Measurements from ENCODE around the gene SHC4. TPM values are rescaled to one million over a fixed set of nuclear protein-coding genes. Genes with fewer than 3 reads are reported as not detected.

SHC4 gene
- total and polyA plus RNA-seq, 7 donors, result under 0.01 to 4.6 (median 2.2) TPM; not detected in 1

DNA sequence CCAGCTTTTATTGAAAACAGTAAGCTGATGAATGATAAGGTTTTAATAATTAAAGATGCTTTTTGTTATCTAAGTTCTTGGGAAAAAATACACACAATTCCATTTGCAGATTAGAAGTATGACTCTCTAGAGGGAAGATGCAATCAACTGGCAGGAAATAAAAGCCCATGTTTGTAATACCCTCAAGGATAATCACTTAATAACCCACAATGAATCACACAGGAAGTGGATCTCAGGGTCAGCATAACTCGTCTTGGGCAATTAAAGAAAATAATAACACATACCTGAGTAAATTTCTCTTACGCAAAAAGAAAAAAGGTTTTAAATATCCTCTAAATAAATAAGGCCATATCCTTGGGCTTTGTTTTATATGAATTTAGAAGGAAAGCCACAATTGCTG, 95.2 kb downstream of the SHC4 start:
- Histone ChIP-seq H3K36me3 (no peaks in the 10 kb centered on the region), H3K9me3 (no peaks in the 10 kb centered on the region), H3K27me3 (no peaks in the 10 kb centered on the region), H3K4me1 (peaks cover 0 to 17% (median 7%) of the 10 kb centered on the region in 4 donors), H3K4me3 (no peak overlapping the region), H3K27ac (peak overlapping the region in 1 of 4 donors; percentile 56)
- intact Hi-C loops (cut with DNase I), result no loop called here
- no peak for DNase-seq
- 47 to 51% methylated on average over 2 of the region's 2 CpGs for WGBS, 2 donors
- TF ChIP-seq POLR2AphosphoS5 (IDR thresholded peaks at IDR 0.05) (peak in 1 of 4 donors; percentile 24), POLR2A (IDR thresholded peaks at IDR 0.05) (no peak)

DNA sequence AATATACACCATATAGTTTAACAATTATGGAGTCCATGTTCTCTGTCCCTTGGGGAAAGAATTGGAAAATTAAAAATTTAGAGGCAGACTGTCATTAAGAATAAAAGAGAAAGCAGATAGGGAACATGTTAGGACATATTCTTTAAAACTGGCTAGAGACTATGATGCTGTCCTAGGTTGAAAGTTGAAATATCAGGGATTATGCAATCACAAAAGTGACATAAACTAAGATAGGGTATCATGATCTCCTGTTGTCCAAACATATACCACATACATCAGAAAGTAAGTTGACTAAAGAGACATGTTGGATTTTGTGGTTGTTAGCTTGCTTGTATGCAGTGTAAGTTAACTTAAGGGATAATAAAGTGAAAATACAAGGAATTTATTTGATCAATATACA, 95.7 kb downstream of the SHC4 start:
- no peak for DNase-seq
- H3K27ac ChIP-seq, result peak overlapping the region in 1 of 4 donors; percentile 56
- intact Hi-C loops (cut with DNase I), result no loop called here
- TF ChIP-seq POLR2A (IDR thresholded peaks at IDR 0.05) (no peak), POLR2AphosphoS5 (IDR thresholded peaks at IDR 0.05) (no peak), EP300 (IDR thresholded peaks at IDR 0.05) (no peak)
- TF ChIP-seq, protein P1, sequence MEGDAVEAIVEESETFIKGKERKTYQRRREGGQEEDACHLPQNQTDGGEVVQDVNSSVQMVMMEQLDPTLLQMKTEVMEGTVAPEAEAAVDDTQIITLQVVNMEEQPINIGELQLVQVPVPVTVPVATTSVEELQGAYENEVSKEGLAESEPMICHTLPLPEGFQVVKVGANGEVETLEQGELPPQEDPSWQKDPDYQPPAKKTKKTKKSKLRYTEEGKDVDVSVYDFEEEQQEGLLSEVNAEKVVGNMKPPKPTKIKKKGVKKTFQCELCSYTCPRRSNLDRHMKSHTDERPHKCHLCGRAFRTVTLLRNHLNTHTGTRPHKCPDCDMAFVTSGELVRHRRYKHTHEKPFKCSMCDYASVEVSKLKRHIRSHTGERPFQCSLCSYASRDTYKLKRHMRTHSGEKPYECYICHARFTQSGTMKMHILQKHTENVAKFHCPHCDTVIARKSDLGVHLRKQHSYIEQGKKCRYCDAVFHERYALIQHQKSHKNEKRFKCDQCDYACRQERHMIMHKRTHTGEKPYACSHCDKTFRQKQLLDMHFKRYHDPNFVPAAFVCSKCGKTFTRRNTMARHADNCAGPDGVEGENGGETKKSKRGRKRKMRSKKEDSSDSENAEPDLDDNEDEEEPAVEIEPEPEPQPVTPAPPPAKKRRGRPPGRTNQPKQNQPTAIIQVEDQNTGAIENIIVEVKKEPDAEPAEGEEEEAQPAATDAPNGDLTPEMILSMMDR (IDR thresholded peaks at IDR 0.05), result no peak
- H3K9me3 ChIP-seq, result no peaks in the 10 kb centered on the region
- H3K27me3 ChIP-seq, result no peaks in the 10 kb centered on the region
- H3K4me3 ChIP-seq, result no peak overlapping the region
- peaks cover 0 to 18% (median 7%) of the 10 kb centered on the region in 4 donors for H3K4me1 ChIP-seq
- no peaks in the 10 kb centered on the region for H3K36me3 ChIP-seq

DNA sequence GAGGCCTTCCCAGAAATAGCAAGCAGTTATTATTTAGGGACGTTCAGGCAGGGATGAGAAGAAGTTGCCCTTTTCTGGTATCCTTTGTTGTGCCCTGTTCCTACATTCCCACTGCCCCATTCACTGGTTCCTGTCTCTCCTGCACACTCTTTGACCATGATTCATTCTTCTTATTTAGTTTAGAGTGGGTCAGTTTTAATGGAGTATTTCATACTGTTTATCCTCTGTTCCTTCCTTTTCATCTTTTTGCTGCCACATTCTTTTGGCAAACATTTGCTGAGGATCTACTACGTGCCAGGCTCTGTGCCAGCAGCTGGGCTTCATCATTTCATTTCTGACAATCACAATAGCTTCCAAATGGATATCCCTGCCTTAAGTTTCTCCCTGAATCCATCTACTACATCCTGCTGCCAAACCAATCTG, 97.6 kb downstream of the SHC4 start:
- Histone ChIP-seq H3K4me1 (peaks cover 0 to 18% (median 7%) of the 10 kb centered on the region in 4 donors), H3K27ac (peak overlapping the region in 2 of 4 donors; percentile 41 to 59), H3K9me3 (no peaks in the 10 kb centered on the region), H3K4me3 (no peak overlapping the region), H3K36me3 (no peaks in the 10 kb centered on the region), H3K27me3 (no peaks in the 10 kb centered on the region)
- intact Hi-C loops (cut with DNase I), result no loop called here
- no peak for DNase-seq
- TF ChIP-seq, protein P1 (IDR thresholded peaks at IDR 0.05), result no peak
- TF ChIP-seq POLR2A (IDR thresholded peaks at IDR 0.05), result no peak
- TF ChIP-seq EP300 (IDR thresholded peaks at IDR 0.05), result no peak
- TF ChIP-seq POLR2AphosphoS5 (IDR thresholded peaks at IDR 0.05), result no peak
- WGBS, 2 donors, result 65 to 67% methylated on average over 2 of the region's 2 CpGs

DNA sequence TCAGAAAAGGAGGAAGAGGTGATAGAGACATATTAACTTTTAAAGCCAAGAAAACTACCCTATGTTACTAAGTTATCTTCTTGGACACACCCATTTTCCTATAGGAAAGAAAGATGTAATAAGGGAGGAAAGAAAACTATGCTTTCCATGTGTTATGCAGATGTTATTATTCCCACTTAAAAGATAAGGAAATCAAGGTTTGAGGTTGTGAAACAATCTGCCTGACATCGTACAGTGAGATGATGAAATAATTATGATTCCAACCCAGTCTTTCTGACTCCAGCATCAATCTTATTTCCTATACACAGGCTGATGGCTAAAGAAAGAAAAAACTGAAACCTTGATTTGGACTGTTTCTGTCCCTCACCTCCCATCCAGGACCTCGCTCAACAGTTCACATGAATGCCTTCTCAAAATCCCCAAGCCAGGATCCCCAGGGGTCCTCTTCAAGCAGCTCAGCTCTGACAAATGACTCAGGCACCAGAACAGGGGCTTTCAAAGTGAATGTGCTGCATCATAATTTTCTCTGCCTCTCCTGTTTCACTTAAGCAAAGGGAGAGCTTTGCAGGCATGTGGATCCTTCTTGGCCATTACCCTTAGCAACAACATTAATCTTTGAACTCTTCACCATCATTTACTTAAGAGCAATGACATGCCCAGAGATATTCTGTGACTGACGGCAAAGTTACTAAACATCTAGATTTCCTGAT, 98.2 kb downstream of the SHC4 start:
- Histone ChIP-seq H3K27ac (peak overlapping the region in 2 of 4 donors; percentile 41 to 59), H3K4me1 (peaks cover 0 to 18% (median 7%) of the 10 kb centered on the region in 4 donors), H3K9me3 (no peaks in the 10 kb centered on the region), H3K4me3 (no peak overlapping the region), H3K36me3 (no peaks in the 10 kb centered on the region), H3K27me3 (no peaks in the 10 kb centered on the region)
- TF ChIP-seq POLR2AphosphoS5 (IDR thresholded peaks at IDR 0.05), result no peak
- no peak for TF ChIP-seq EP300 (IDR thresholded peaks at IDR 0.05)
- TF ChIP-seq POLR2A (IDR thresholded peaks at IDR 0.05), result no peak
- TF ChIP-seq, protein P1 (IDR thresholded peaks at IDR 0.05), result no peak
- 56 to 65% methylated on average over 3 of the region's 3 CpGs for WGBS, 2 donors
- intact Hi-C loops (cut with DNase I), result loop anchor here (2.0 kb wide), 1 partner anchor 283 kb away; no protein-coding TSS in a partner anchor
- DNase-seq, result no peak

DNA sequence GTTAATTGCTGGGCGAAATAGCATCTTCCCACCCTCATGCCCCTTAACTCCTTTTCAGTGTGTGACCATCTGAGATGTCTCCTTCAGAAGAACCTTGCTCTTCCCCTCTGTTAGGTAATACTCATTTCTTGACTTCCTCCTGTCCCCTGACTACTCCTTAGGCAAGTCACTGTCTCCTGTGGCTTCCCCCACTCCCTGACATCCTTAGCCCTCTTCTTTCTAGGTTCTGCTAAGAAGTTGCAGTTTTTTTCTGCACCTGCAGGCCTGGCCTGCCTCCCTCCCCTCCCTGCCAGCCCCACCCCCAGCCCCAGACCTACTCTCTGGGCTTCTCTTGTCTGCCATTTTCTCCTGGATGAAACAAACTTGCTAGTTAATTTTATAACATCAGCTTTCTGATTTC, 101.0 kb downstream of the SHC4 start:
- Histone ChIP-seq H3K36me3 (no peaks in the 10 kb centered on the region), H3K27ac (no peak overlapping the region), H3K9me3 (no peaks in the 10 kb centered on the region), H3K4me1 (peaks cover 0 to 18% (median 7%) of the 10 kb centered on the region in 4 donors), H3K4me3 (no peak overlapping the region), H3K27me3 (no peaks in the 10 kb centered on the region)
- no peak for DNase-seq
- TF ChIP-seq POLR2A (IDR thresholded peaks at IDR 0.05) (no peak), EP300 (IDR thresholded peaks at IDR 0.05) (no peak), POLR2AphosphoS5 (IDR thresholded peaks at IDR 0.05) (no peak)
- TF ChIP-seq, protein P1 (IDR thresholded peaks at IDR 0.05), result no peak
- WGBS, 2 donors, result 92 to 96% methylated on average over 1 of the region's 1 CpG
- intact Hi-C loops (cut with DNase I), result loop anchor here (2.0 to 5.0 kb wide), 5 partner anchors 100 to 1282 kb away; partner anchors contain the start of genes FGF7, SECISBP2L and SHC4
